ENCODE results near the gene EPC1. TPM values are rescaled to one million over a fixed set of nuclear protein-coding genes. Genes with fewer than 3 reads are reported as not detected.
A peak's percentile ranks its signal among the peaks of the same experiment; 100 is the strongest.
"Not testable (repeated sequence)": the region's sequence is repeated elsewhere in the genome, so short reads cannot be mapped to it uniquely, and the experiment has no call there.

EPC1 gene
- total and polyA plus RNA-seq, 4 donors = 44.5 to 71.5 (median 51.0) TPM

GRCh38 chr10:32372000-32372875, 25.3 kb upstream of the EPC1 start:
- no peak overlapping the region for H3K4me3 ChIP-seq (ENCODE audit: low read depth, low read length)
- no peak overlapping the region for H3K27ac ChIP-seq (ENCODE audit: low read depth, low read length)
- no peaks in the 10 kb centered on the region for H3K27me3 ChIP-seq (ENCODE audit: control insufficient read depth, insufficient read depth, low read length)
- DNase-seq (ENCODE audit: low read depth in 4 of 6, low spot score in 6 of 6) = no peak
- H3K4me1 ChIP-seq (ENCODE audit: control insufficient read depth, insufficient read depth, low read length) = no peaks in the 10 kb centered on the region
- no peaks in the 10 kb centered on the region for H3K9me3 ChIP-seq (ENCODE audit: control insufficient read depth, insufficient read depth, low read length)
- no peaks in the 10 kb centered on the region for H3K36me3 ChIP-seq (ENCODE audit: control insufficient read depth, insufficient read depth, low read length)
- WGBS (ENCODE audit: insufficient coverage) = 100% methylated on average over 3 of the region's 10 CpGs

GRCh38 chr10:32371101-32371500, 24.1 kb upstream of the EPC1 start:
- no peak overlapping the region for H3K27ac ChIP-seq (ENCODE audit: low read depth, low read length)
- WGBS (ENCODE audit: insufficient coverage) = no CpG with 5 or more reads among the region's 1 CpG
- no peaks in the 10 kb centered on the region for H3K27me3 ChIP-seq (ENCODE audit: control insufficient read depth, insufficient read depth, low read length)
- H3K9me3 ChIP-seq (ENCODE audit: control insufficient read depth, insufficient read depth, low read length) = no peaks in the 10 kb centered on the region
- H3K4me3 ChIP-seq (ENCODE audit: low read depth, low read length) = no peak overlapping the region
- no peaks in the 10 kb centered on the region for H3K36me3 ChIP-seq (ENCODE audit: control insufficient read depth, insufficient read depth, low read length)
- no peak for DNase-seq (ENCODE audit: low read depth in 4 of 6, low spot score in 6 of 6)
- H3K4me1 ChIP-seq (ENCODE audit: control insufficient read depth, insufficient read depth, low read length) = no peaks in the 10 kb centered on the region

DNA sequence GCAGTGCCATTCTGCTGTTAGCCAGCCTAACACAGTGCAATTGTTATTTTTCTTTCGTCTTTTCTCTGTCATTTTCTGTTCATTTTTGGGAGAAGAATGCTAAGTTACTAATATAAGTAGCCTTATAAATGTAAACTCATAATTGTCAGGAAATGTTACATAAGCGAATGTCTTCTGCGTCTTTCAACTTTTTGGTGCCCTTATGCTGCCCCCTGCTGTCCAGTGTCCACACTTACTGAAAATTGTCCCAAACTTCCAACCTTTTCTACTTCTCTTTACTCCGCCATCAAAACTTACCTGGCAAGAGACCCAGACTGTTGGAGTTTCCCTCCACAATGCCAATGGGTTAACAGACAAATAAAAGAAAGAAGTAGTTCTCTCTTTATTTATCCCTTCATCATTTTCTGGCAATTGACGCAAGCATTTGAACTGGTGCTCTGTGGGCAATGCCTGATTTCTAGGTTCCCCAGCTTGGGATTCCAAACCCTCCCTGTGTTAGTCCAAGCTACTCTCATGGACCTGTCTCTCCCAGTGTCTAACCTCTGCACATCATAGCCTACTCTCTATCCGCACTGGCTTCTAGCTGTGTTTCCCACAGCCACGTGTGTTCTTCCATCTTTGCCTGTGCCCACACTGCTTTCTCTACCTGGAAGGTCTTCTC, 21.0 kb upstream of the EPC1 start:
- peak in 2 of 6 donors; percentile 79 to 86 for DNase-seq (ENCODE audit: low read depth in 4 of 6, low spot score in 6 of 6)
- H3K9me3 ChIP-seq (ENCODE audit: control insufficient read depth, insufficient read depth, low read length) = no peaks in the 10 kb centered on the region
- no peaks in the 10 kb centered on the region for H3K36me3 ChIP-seq (ENCODE audit: control insufficient read depth, insufficient read depth, low read length)
- H3K4me3 ChIP-seq (ENCODE audit: low read depth, low read length) = no peak overlapping the region
- H3K27me3 ChIP-seq (ENCODE audit: control insufficient read depth, insufficient read depth, low read length) = no peaks in the 10 kb centered on the region
- H3K4me1 ChIP-seq (ENCODE audit: control insufficient read depth, insufficient read depth, low read length) = no peaks in the 10 kb centered on the region
- WGBS (ENCODE audit: insufficient coverage) = 55% methylated on average over 4 of the region's 7 CpGs
- H3K27ac ChIP-seq (ENCODE audit: low read depth, low read length) = peak overlapping the region; percentile 33

DNA sequence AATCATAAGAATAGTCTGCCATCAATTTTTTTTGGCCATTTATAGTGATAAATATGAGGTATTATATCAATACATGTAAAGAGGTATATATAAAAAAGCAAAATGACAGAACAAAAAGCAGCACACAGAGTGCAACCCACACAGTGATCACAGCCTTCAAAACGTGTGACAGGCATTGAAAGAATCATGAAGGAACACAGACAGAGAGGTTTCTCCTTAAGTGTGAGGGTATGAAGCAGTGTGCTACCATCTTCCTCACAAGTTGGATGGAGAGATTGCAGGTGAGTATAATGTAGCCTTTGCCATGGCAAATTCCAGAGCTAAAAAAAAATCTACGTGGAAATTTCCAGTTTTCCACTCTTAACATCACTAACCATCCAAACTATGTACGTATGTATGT, 19.6 kb upstream of the EPC1 start:
- no CpG with 5 or more reads among the region's 3 CpGs for WGBS (ENCODE audit: insufficient coverage)
- Histone ChIP-seq H3K27me3 (ENCODE audit: control insufficient read depth, insufficient read depth, low read length) (no peaks in the 10 kb centered on the region), H3K27ac (ENCODE audit: low read depth, low read length) (no peak overlapping the region), H3K9me3 (ENCODE audit: control insufficient read depth, insufficient read depth, low read length) (no peaks in the 10 kb centered on the region), H3K4me1 (ENCODE audit: control insufficient read depth, insufficient read depth, low read length) (no peaks in the 10 kb centered on the region), H3K4me3 (ENCODE audit: low read depth, low read length) (no peak overlapping the region), H3K36me3 (ENCODE audit: control insufficient read depth, insufficient read depth, low read length) (no peaks in the 10 kb centered on the region)
- DNase-seq (ENCODE audit: low read depth in 4 of 6, low spot score in 6 of 6) = no peak

GRCh38 chr10:32366111-32366510, 19.2 kb upstream of the EPC1 start:
- H3K4me1 ChIP-seq (ENCODE audit: control insufficient read depth, insufficient read depth, low read length) = no peaks in the 10 kb centered on the region
- H3K36me3 ChIP-seq (ENCODE audit: control insufficient read depth, insufficient read depth, low read length) = no peaks in the 10 kb centered on the region
- peaks cover 1% of the 10 kb centered on the region for H3K9me3 ChIP-seq (ENCODE audit: control insufficient read depth, insufficient read depth, low read length)
- H3K4me3 ChIP-seq (ENCODE audit: low read depth, low read length) = no peak overlapping the region
- H3K27me3 ChIP-seq (ENCODE audit: control insufficient read depth, insufficient read depth, low read length) = no peaks in the 10 kb centered on the region
- DNase-seq (ENCODE audit: low read depth in 4 of 6, low spot score in 6 of 6) = no peak
- no peak overlapping the region for H3K27ac ChIP-seq (ENCODE audit: low read depth, low read length)
- WGBS (ENCODE audit: insufficient coverage) = no CpG with 5 or more reads among the region's 4 CpGs

DNA sequence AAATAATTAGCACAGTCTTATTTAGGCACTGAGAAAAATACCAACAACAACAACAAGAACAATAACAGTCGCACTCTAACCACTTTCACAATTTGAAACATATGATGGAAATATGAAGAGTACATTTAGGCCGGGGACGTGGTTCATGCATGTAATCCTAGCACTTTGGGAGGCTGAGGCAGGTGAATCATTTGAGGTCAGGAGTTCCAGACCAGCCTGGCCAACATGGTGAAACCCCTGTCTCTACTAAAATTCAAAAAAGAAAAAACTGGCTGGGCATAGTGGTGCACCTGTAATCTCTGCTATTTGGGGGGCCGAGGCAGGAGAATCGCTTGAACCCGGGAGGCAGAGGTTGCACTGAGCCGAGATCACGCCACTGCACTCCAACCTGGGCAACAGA, 18.4 kb upstream of the EPC1 start:
- not testable (repeated sequence) for H3K4me3 ChIP-seq (ENCODE audit: low read depth, low read length); H3K36me3 ChIP-seq (ENCODE audit: control insufficient read depth, insufficient read depth, low read length); DNase-seq (ENCODE audit: low read depth in 4 of 6, low spot score in 6 of 6); H3K4me1 ChIP-seq (ENCODE audit: control insufficient read depth, insufficient read depth, low read length); H3K9me3 ChIP-seq (ENCODE audit: control insufficient read depth, insufficient read depth, low read length); H3K27ac ChIP-seq (ENCODE audit: low read depth, low read length); H3K27me3 ChIP-seq (ENCODE audit: control insufficient read depth, insufficient read depth, low read length)
- WGBS (ENCODE audit: insufficient coverage) = 97% methylated on average over 5 of the region's 8 CpGs

DNA sequence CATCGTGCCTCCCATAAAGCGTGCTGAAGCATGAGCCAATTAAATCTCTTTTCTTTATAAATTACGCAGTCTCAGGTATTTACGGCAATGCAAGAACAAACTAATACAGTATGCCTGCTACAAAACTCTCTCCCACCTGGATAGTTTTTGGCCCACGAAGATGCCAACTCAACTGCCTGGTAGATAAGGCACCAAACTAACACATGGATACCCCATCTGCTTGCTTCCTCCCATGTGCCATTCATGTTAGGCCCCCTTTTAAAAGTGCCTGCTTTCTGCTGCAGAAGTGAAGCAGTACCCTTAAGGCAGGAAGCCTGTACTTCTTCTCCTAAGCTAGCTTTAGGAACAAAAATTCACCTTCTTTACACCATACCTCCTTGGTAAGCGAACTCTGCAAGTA, 15.6 kb upstream of the EPC1 start:
- 93% methylated on average over 5 of the region's 6 CpGs for WGBS (ENCODE audit: insufficient coverage)
- Histone ChIP-seq H3K4me3 (ENCODE audit: low read depth, low read length) (no peak overlapping the region), H3K27me3 (ENCODE audit: control insufficient read depth, insufficient read depth, low read length) (no peaks in the 10 kb centered on the region), H3K4me1 (ENCODE audit: control insufficient read depth, insufficient read depth, low read length) (no peaks in the 10 kb centered on the region), H3K27ac (ENCODE audit: low read depth, low read length) (no peak overlapping the region), H3K9me3 (ENCODE audit: control insufficient read depth, insufficient read depth, low read length) (peaks cover 6% of the 10 kb centered on the region), H3K36me3 (ENCODE audit: control insufficient read depth, insufficient read depth, low read length) (no peaks in the 10 kb centered on the region)
- DNase-seq (ENCODE audit: low read depth in 4 of 6, low spot score in 6 of 6) = peak in 1 of 6 donors; percentile 53

- H3K36me3 ChIP-seq (ENCODE audit: control insufficient read depth, insufficient read depth, low read length) = no peaks in the 10 kb centered on the region
- peaks cover 6% of the 10 kb centered on the region for H3K9me3 ChIP-seq (ENCODE audit: control insufficient read depth, insufficient read depth, low read length)
- DNase-seq (ENCODE audit: low read depth in 4 of 6, low spot score in 6 of 6) = peak in 1 of 6 donors; percentile 15
- no peak overlapping the region for H3K27ac ChIP-seq (ENCODE audit: low read depth, low read length)
- no peaks in the 10 kb centered on the region for H3K27me3 ChIP-seq (ENCODE audit: control insufficient read depth, insufficient read depth, low read length)
- no peak overlapping the region for H3K4me3 ChIP-seq (ENCODE audit: low read depth, low read length)
- no peaks in the 10 kb centered on the region for H3K4me1 ChIP-seq (ENCODE audit: control insufficient read depth, insufficient read depth, low read length)
- no CpG with 5 or more reads among the region's 2 CpGs for WGBS (ENCODE audit: insufficient coverage)
Measured at GRCh38 chr10:32360884-32361283, 13.9 kb upstream of the EPC1 start.

DNA sequence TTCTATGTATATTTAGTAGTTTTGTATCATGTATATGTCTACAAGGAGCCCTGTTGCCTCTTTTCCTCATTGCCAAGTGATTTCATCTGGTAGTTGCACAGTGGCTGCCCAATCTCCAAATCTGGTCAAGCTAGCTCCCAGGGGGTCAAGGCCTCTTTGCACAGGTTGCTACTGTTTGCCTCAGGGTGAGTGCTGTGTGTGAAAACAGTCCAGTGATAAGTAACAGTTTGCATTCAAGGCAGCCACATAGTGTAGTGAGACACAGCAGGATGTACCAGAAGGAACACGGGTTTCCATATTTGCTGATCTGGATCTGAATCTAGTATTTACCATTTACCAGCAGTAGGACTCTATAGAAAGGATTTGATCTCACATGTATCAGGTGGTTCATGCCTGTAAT, 13.3 kb upstream of the EPC1 start:
- no peaks in the 10 kb centered on the region for H3K27me3 ChIP-seq (ENCODE audit: control insufficient read depth, insufficient read depth, low read length)
- WGBS (ENCODE audit: insufficient coverage) = 100% methylated on average over 1 of the region's 1 CpG
- H3K36me3 ChIP-seq (ENCODE audit: control insufficient read depth, insufficient read depth, low read length) = no peaks in the 10 kb centered on the region
- no peak for DNase-seq (ENCODE audit: low read depth in 4 of 6, low spot score in 6 of 6)
- no peaks in the 10 kb centered on the region for H3K4me1 ChIP-seq (ENCODE audit: control insufficient read depth, insufficient read depth, low read length)
- no peak overlapping the region for H3K4me3 ChIP-seq (ENCODE audit: low read depth, low read length)
- H3K9me3 ChIP-seq (ENCODE audit: control insufficient read depth, insufficient read depth, low read length) = peaks cover 6% of the 10 kb centered on the region
- H3K27ac ChIP-seq (ENCODE audit: low read depth, low read length) = no peak overlapping the region
